Measurements from ENCODE around the gene CDC37.
A peak's percentile ranks its signal among the peaks of the same experiment; 100 is the strongest.

CDC37 gene

DNA sequence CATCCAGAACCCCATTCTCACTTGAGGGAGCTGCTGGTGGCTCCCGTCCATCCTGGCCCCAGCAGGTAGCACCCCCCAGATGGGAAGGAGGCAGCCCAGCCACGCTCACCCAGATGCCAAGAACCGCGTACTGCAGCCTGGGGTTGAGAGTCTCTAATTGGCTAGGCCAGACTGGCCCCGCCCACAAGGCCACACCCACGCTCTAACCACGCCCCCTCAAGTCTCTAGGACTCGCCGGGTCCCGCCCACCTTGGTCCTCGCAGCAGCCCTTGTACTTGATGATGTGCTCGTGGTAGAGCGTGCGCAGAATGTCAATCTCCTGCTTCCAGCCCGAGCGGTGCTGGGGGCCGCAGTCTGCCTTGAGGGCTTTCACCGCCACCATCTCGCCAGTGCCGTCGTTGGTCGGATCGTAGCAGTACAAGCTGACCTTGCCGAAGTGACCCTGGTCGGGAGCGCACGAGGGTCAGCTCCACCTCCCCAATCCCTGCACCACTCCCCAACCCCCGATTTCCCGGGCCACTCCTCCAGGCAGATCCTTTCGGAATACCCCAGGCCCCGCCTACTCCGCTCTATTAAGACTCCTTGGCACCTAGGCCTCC is 49.5 kb downstream of the CDC37 start:
- peak; percentile 81 for DNase-seq (ENCODE audit: low read depth, low spot score)

DNA sequence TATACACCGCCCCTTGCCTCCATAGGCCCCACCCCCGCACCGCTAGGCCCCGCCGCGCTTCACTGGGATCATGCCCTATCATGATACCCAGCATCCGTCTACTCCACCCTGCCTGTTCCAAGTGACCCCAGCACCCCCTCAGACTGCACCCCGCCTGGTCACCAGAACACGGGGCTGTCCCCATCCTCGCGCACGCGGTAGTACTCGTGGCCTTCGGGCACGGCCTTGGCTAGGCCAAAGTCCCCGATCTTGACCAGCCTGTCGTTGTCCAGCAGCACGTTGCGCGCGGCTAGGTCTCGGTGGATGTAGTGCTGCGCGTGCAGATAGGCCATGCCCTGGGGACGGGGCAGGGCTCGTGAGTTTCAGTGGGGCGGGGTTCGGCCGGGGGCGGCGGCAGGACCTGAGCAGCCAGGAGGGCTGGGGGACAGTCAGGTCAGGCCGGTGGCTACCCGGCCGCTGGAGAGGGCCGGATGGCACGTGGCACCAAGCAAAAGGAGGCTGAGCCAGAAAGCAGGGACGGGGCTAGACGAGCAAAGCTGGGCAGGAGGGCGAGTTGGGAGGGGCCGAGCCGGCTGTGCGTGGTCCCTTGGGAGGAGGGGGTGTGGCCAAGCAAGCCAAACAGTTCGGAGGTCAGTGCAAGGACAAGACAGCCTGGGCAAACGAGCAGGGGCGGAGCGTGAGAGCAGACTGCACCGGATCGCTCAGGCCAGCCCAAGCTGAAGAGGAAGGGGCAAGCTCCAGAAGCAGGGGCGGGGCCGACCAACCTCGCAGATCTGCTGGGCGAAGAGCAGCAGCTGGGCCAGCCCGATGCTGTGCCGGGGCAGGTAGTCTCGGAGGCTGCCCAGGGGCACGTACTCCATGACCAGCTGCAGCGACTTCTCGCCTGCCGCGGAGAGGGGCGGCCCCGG is 50.3 kb downstream of the CDC37 start:
- DNase-seq (ENCODE audit: low read depth, low spot score): peak; percentile 80

DNA sequence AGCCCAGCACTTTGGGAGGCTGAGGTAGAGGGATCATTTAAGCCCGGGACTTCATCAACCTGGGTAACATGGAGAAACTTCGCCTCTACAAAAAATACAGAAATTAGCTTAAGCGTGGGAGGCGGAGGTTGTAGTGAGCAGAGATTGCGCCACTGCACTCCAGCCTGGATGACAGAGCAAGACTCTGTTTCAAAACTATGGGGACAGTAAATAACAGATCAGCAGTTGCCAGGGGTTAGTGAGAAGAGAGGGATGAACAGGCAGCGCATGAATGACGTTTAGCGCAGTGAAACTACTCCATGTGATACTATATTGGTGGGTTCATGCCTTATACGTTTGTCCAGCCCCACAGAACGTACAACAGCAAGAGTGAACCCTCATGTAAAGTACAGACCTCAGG is 56.8 kb downstream of the CDC37 start:
- DNase-seq (ENCODE audit: low read depth, low spot score): no peak

DNA sequence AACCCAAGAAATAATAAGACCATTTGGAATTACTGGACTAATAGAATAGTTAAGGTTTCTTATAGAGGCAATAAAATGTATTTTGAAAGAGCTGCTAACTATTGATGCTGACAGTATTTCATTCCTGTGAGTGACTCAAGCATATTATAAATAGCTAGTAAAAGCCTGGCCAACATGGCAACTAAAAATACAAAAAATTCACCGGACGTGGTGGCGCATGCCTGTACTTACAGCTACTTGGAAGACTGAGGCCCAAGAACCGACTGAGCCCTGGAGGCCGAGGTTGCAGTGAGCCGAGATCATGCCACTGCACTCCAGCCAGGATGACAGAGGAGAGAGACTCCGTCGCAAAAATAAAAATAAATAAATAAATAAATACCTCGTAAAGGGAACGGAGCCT is 58.6 kb downstream of the CDC37 start:
- DNase-seq (ENCODE audit: low read depth, low spot score): no peak

DNA sequence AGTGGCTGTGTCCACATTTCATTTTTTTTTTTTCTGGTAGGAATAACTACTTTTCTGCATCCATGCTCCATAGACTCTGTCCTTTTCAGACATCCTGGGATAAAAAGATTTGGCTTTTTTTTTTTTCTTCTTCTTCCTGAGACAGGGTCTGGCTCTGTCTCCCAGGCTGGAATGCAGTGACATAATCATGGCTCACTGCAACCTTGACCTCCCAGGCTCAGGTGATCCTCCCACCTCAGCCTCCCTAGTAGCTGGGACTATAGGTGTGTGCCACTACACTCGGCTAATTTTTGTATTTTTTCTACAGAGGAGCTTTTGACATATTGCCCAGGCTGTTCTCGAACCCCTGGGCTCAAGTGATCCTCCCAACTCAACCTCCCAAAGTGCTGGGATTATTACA is 59.8 kb downstream of the CDC37 start:
- DNase-seq (ENCODE audit: low read depth, low spot score): no peak

All from iPS DF 19.7 (cell line).